ENCODE measurements around the gene KIF16B.

KIF16B gene

DNA sequence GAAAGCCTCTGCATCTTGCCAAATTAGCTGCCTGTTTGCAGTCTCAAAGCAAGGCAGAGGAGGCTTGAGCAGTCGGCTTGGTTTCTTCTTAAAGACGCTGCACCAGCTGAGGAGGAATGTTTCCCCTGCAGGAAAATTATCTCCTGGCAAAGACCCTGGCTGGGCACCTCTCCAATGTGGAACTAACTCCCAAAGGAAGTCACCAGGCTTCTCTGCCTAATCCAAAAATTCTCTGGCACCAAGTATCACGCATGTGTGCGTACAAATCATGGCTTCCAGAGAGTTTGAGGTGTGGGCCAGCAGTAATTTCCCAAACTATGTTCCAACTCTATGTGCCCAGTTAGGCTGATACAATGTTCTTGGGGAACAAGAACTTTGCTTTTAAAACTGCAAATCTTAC, 176.2 kb downstream of the KIF16B start:
- DNase-seq (ENCODE audit: low read depth) = no peak
- TF ChIP-seq, protein P1, sequence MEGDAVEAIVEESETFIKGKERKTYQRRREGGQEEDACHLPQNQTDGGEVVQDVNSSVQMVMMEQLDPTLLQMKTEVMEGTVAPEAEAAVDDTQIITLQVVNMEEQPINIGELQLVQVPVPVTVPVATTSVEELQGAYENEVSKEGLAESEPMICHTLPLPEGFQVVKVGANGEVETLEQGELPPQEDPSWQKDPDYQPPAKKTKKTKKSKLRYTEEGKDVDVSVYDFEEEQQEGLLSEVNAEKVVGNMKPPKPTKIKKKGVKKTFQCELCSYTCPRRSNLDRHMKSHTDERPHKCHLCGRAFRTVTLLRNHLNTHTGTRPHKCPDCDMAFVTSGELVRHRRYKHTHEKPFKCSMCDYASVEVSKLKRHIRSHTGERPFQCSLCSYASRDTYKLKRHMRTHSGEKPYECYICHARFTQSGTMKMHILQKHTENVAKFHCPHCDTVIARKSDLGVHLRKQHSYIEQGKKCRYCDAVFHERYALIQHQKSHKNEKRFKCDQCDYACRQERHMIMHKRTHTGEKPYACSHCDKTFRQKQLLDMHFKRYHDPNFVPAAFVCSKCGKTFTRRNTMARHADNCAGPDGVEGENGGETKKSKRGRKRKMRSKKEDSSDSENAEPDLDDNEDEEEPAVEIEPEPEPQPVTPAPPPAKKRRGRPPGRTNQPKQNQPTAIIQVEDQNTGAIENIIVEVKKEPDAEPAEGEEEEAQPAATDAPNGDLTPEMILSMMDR (IDR thresholded peaks at IDR 0.05; ENCODE audit: control insufficient read depth, insufficient read depth, low read depth, low read length, missing control alignments) = no peak
- H3K4me3 ChIP-seq (ENCODE audit: control insufficient read depth, low read depth, low read length) = no peak overlapping the region

DNA sequence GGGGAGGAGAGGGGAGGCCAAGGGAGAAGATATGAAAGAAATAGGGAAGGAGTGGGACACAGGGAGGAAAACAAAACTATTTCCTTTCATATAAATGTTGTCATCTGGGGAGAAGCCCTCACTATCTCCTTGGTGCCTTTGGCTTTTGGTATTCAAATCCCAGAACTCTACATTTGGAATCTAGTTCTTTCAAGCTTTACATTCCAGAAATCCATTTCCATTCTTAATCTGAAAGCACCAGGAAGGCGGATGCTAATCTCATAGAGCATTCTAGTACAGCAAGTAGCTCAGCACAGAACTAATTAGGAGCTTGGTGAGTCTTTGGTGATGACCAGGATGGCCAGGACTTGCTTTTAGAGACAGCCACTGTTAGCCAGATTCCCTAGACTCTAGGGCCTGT, 177.9 kb downstream of the KIF16B start:
- TF ChIP-seq, protein P1 (IDR thresholded peaks at IDR 0.05; ENCODE audit: control insufficient read depth, insufficient read depth, low read depth, low read length, missing control alignments) = no peak
- no peak overlapping the region for H3K4me3 ChIP-seq (ENCODE audit: control insufficient read depth, low read depth, low read length)
- no peak for DNase-seq (ENCODE audit: low read depth)

DNA sequence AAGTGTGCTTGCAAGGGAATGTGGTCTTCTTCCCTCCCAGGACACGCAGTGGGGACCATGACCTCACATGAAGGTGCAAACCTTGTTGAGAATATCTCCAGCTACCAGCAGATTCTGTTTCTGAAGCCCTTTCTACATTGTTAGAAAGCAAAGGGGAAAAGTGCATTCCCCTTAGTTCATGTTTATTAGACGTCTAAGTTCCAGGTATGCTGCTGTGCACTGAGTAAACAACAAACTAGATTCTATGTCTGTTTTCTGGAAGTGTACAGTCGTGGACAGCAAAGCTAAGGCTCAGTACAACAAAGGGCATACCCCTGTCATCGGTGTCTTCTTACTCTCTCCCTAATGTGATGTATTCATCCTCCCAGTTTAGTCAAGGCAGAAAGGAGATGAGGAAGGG, 178.5 kb downstream of the KIF16B start:
- no peak for DNase-seq (ENCODE audit: low read depth)
- TF ChIP-seq, protein P1 (IDR thresholded peaks at IDR 0.05; ENCODE audit: control insufficient read depth, insufficient read depth, low read depth, low read length, missing control alignments) = no peak
- H3K4me3 ChIP-seq (ENCODE audit: control insufficient read depth, low read depth, low read length) = no peak overlapping the region

DNA sequence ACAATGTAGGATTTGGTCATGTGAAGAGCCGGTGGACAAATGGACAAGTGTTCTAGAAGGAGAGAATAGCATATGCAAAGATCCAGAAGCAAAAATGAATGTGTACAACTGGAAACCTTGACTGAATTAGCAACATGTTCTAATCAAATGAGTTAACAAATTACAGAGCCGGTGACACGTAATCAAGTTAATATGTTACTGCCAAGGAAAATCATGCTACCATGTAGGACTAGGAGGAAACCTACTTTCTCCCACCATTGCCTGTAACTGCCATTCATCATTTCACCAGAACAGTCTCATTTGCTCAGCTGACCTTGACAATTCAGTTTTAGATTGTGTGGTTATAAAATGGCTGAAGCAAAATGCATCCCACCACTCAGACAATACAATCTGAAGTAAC, 179.4 kb downstream of the KIF16B start:
- no peak for DNase-seq (ENCODE audit: low read depth)
- TF ChIP-seq, protein P1 (IDR thresholded peaks at IDR 0.05; ENCODE audit: control insufficient read depth, insufficient read depth, low read depth, low read length, missing control alignments) = no peak
- no peak overlapping the region for H3K4me3 ChIP-seq (ENCODE audit: control insufficient read depth, low read depth, low read length)

DNA sequence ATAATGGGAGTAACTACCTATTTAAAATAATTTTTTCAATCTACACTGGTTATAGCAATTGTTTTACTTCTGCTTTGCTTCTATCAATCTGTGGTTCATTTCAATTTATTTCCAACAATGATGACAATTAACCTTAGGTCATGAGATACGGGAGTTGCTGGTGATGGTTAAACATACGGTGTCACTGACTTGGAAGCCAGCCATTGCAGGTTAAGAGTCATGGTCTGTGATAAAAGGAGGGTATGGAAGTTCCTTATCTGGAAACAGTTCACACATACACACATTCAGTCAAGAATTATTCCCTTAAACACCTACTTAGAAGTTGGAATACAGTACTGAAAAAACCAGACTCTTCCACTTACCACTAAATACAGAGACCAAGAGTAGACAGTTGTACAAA, 180.0 kb downstream of the KIF16B start:
- TF ChIP-seq, protein P1 (IDR thresholded peaks at IDR 0.05; ENCODE audit: control insufficient read depth, insufficient read depth, low read depth, low read length, missing control alignments) = no peak
- H3K4me3 ChIP-seq (ENCODE audit: control insufficient read depth, low read depth, low read length) = no peak overlapping the region
- DNase-seq (ENCODE audit: low read depth) = no peak

DNA sequence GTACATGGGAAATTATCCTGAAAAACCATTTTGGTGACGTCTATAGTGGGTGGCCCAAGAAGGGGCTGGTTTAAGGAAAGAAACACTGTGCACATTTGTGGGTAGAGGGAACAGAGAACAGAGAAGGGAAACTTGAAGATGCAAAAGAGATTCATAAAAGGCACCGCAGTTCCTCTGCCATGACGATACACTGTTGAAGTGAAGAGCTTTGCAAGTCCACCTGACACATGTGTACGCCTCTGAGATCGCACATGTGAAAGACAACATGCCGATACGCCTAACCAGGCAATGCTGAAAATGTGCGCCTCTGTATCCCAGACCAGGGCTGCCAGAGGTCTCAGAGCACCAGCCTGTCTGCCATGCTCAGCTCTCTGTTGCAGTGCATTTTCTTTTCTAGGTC, 180.9 kb downstream of the KIF16B start:
- no peak overlapping the region for H3K4me3 ChIP-seq (ENCODE audit: control insufficient read depth, low read depth, low read length)
- TF ChIP-seq, protein P1 (IDR thresholded peaks at IDR 0.05; ENCODE audit: control insufficient read depth, insufficient read depth, low read depth, low read length, missing control alignments) = no peak
- DNase-seq (ENCODE audit: low read depth) = no peak

DNA sequence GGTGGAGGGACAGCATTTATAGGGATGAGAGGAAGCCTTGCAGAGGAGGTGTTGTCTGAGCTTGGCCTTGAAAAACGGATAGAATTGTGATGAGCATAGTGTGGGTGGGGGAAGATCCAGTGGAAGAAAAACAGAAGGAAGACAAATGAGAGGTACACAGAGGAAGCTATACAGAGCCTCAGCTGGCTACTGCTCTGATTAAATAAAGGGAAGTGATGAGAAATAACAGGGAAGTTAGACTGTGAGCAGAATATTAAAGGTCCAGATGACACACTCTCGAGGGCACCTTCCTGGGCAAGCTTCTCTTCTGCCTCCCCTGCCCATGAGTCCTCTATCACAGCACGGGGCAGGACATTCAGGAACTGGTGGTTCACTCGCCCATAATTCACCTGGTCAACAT, 182.3 kb downstream of the KIF16B start:
- no peak overlapping the region for H3K4me3 ChIP-seq (ENCODE audit: control insufficient read depth, low read depth, low read length)
- DNase-seq (ENCODE audit: low read depth) = no peak
- TF ChIP-seq, protein P1 (IDR thresholded peaks at IDR 0.05; ENCODE audit: control insufficient read depth, insufficient read depth, low read depth, low read length, missing control alignments) = no peak

Measured in AG09309 (cell line).